Breast epithelium (tissue), 4 donors: ENCODE measurements around the gene PXDC1. TPM values are rescaled to one million over a fixed set of nuclear protein-coding genes. Genes with fewer than 3 reads are reported as not detected.
A peak's percentile ranks its signal among the peaks of the same experiment; 100 is the strongest.
"Not testable (repeated sequence)": the region's sequence is repeated elsewhere in the genome, so short reads cannot be mapped to it uniquely, and the experiment has no call there.

ENCODE experiments used
- DNase-seq, 2 donors: peaks; one replicate each; pipeline ENCODE4 v3.0.0-alpha.2; 2019; ENCODE audit warnings: low spot score in 2 of 2
- H3K27ac ChIP-seq, 2 donors: fragments of 200-600 bp; sonication (generic) in 1 of 2; one replicate each; pipeline ENCODE4 v1.5.1; 2016 to 2019; ENCODE audit warnings: mild to moderate bottlenecking in 1 of 2
- H3K27me3 ChIP-seq, 2 donors: fragments of 200-600 bp; sonication (generic) in 1 of 2; one replicate each; pipeline versions ENCODE4 v1.5.1 to v1.6.0; 2017 to 2019; ENCODE audit warnings: control low read depth in 1 of 2, mild to moderate bottlenecking in 1 of 2
- H3K36me3 ChIP-seq: fragments of 200-600 bp; one replicate; pipeline ENCODE4 v1.5.1; 2019
- H3K4me1 ChIP-seq, 2 donors: fragments of 200-600 bp; sonication (generic); one replicate each; pipeline ENCODE4 v1.5.1; 2016 to 2019; ENCODE audit warnings: control low read depth in 1 of 2
- H3K4me3 ChIP-seq, 3 donors: fragments of 200-600 bp; sonication (generic); 1 replicate in 2 of 3; 2 replicates in 1 of 3; pipeline ENCODE4 v1.5.1; 2016 to 2019; ENCODE audit warnings: mild to moderate bottlenecking in 3 of 3, moderate library complexity in 2 of 3
- H3K9me3 ChIP-seq, 2 donors: fragments of 200-600 bp; sonication (generic) in 1 of 2; one replicate each; pipeline ENCODE4 v1.5.1; 2016 to 2019; ENCODE audit warnings: control low read depth in 1 of 2
- CTCF ChIP-seq, 3 donors: fragments of 450-650 bp; IDR thresholded peaks; one replicate each; pipeline ENCODE4 v1.5.1; 2016 to 2017; ENCODE audit warnings: antibody characterized with exemption in 3 of 3, mild to moderate bottlenecking in 3 of 3, moderate library complexity in 3 of 3
- POLR2A ChIP-seq: fragments of 450-650 bp; IDR thresholded peaks from one replicate; pipeline ENCODE4 v1.6.1; 2016; ENCODE audit warnings: antibody characterized with exemption, mild to moderate bottlenecking, moderate library complexity
- POLR2AphosphoS5 ChIP-seq, 3 donors: sonication (generic); formaldehyde crosslinking; IDR thresholded peaks; one replicate each; pipeline ENCODE4 v1.6.1; 2017; ENCODE audit warnings: antibody characterized with exemption in 3 of 3
- intact Hi-C: fragments of 100-400 bp; cut with DNase I; formaldehyde crosslinking; loops from one replicate; pipeline ENCODE4 v1.15.1; 2023; ENCODE audit warnings: low total_unique reads
- total RNA-seq, 3 donors: library from RNA; depleted of rRNA; stranded (reverse); fragments of >200 nt; gene quantifications; one replicate each; pipeline ENCODE4 v1.1.0, GENCODE V29; 2016

Gene PXDC1
- total RNA-seq, 3 donors from 2014 or later: 86.2 to 122 (median 88.0) TPM

GRCh38 chr6:3722785-3723184, 28.7 kb downstream of the PXDC1 start:
- H3K4me1 ChIP-seq: no peaks in the 10 kb centered on the region
- peak overlapping the region in 1 of 2 donors; percentile 59 for H3K27ac ChIP-seq
- no peaks in the 10 kb centered on the region for H3K9me3 ChIP-seq
- H3K4me3 ChIP-seq: no peak overlapping the region
- no peak for DNase-seq
- H3K27me3 ChIP-seq: no peaks in the 10 kb centered on the region
- intact Hi-C loops: no loop called here
- TF ChIP-seq POLR2A (no peak), POLR2AphosphoS5 (IDR thresholded peaks at IDR 0.05) (no peak), CTCF (IDR thresholded peaks at IDR 0.05) (no peak)
- no peaks in the 10 kb centered on the region for H3K36me3 ChIP-seq

- peak overlapping the region in 1 of 2 donors; percentile 59 for H3K27ac ChIP-seq
- no peaks in the 10 kb centered on the region for H3K36me3 ChIP-seq
- no peak overlapping the region for H3K4me3 ChIP-seq
- TF ChIP-seq CTCF (IDR thresholded peaks at IDR 0.05) (no peak), POLR2A (no peak), POLR2AphosphoS5 (IDR thresholded peaks at IDR 0.05) (no peak)
- no peak for DNase-seq
- H3K9me3 ChIP-seq: no peaks in the 10 kb centered on the region
- no peaks in the 10 kb centered on the region for H3K27me3 ChIP-seq
- intact Hi-C loops: no loop called here
- no peaks in the 10 kb centered on the region for H3K4me1 ChIP-seq
Measured at GRCh38 chr6:3721810-3722621, 29.5 kb downstream of the PXDC1 start.

GRCh38 chr6:3720770-3721169, 30.7 kb downstream of the PXDC1 start:
- H3K36me3 ChIP-seq, intact Hi-C loops, H3K27me3 ChIP-seq, H3K4me3 ChIP-seq, DNase-seq, H3K27ac ChIP-seq, H3K9me3 ChIP-seq, H3K4me1 ChIP-seq: not testable (repeated sequence)

GRCh38 chr6:3719462-3720308, 31.8 kb downstream of the PXDC1 start:
- no peak for DNase-seq
- Histone ChIP-seq H3K4me3 (no peak overlapping the region), H3K9me3 (no peaks in the 10 kb centered on the region), H3K4me1 (no peaks in the 10 kb centered on the region), H3K27me3 (no peaks in the 10 kb centered on the region), H3K36me3 (no peaks in the 10 kb centered on the region), H3K27ac (no peak overlapping the region)
- no peak for TF ChIP-seq POLR2A
- no peak for TF ChIP-seq POLR2AphosphoS5 (IDR thresholded peaks at IDR 0.05)
- TF ChIP-seq CTCF (IDR thresholded peaks at IDR 0.05): no peak
- intact Hi-C loops: no loop called here

GRCh38 chr6:3718407-3718806, 33.1 kb downstream of the PXDC1 start:
- intact Hi-C loops: no loop called here

More at GRCh38 chr6:3718407-3718806, 33.1 kb downstream of the PXDC1 start:
- no peak for DNase-seq
- no peaks in the 10 kb centered on the region for H3K9me3 ChIP-seq
- no peaks in the 10 kb centered on the region for H3K27me3 ChIP-seq
- H3K27ac ChIP-seq: no peak overlapping the region
- no peaks in the 10 kb centered on the region for H3K36me3 ChIP-seq
- H3K4me1 ChIP-seq: no peaks in the 10 kb centered on the region
- H3K4me3 ChIP-seq: no peak overlapping the region
- TF ChIP-seq CTCF (IDR thresholded peaks at IDR 0.05) (no peak), POLR2A (no peak)
